Measurements from ENCODE around the gene KLHL7.

Gene KLHL7

GRCh38 chr7:23105644-23106056 lies at the start of gene KLHL7:
Gene KLHL7, plus strand, starts transcription at chr7:23105785. Its CDS starts 242 bp downstream, at chr7:23106027.
- DNase-seq: peak; percentile 97 to 98

- DNase-seq: no peak
Measured at GRCh38 chr7:23058408-23059096, 47.0 kb upstream of the KLHL7 start.

- DNase-seq: no peak
Measured at GRCh38 chr7:23061327-23061726, 44.3 kb upstream of the KLHL7 start.

- DNase-seq: no peak
Measured at GRCh38 chr7:23062452-23062851, 43.1 kb upstream of the KLHL7 start.

GRCh38 chr7:23065974-23066373 lies 39.6 kb upstream of the KLHL7 start:
- no peak for DNase-seq

- no peak for DNase-seq
Measured at GRCh38 chr7:23067271-23067670, 38.3 kb upstream of the KLHL7 start.

GRCh38 chr7:23072048-23072447 lies 33.5 kb upstream of the KLHL7 start:
- DNase-seq: no peak

GRCh38 chr7:23072922-23073321 lies 32.7 kb upstream of the KLHL7 start:
- DNase-seq: no peak

GRCh38 chr7:23074443-23075261 lies 30.9 kb upstream of the KLHL7 start:
- peak; percentile 69 to 86 for DNase-seq

GRCh38 chr7:23075571-23075970 lies 30.0 kb upstream of the KLHL7 start:
- no peak for DNase-seq

GRCh38 chr7:23076772-23077171 lies 28.8 kb upstream of the KLHL7 start:
- DNase-seq: no peak

GRCh38 chr7:23093111-23093510 lies 12.5 kb upstream of the KLHL7 start:
- DNase-seq: no peak

- no peak for DNase-seq
Measured at GRCh38 chr7:23093546-23093945, 12.0 kb upstream of the KLHL7 start.

GRCh38 chr7:23096518-23097290 lies 8.9 kb upstream of the KLHL7 start:
- no peak for DNase-seq

GRCh38 chr7:23098029-23098428 lies 7.6 kb upstream of the KLHL7 start:
- no peak for DNase-seq

- DNase-seq: peak; percentile 63 to 79
Measured at GRCh38 chr7:23098460-23098859, 7.1 kb upstream of the KLHL7 start.

- no peak for DNase-seq
Measured at GRCh38 chr7:23100697-23101096, 4.9 kb upstream of the KLHL7 start.

- DNase-seq: peak in 1 of 2 experiments; percentile 53
Measured at GRCh38 chr7:23105086-23105643, 420 bp upstream of the KLHL7 start.

GRCh38 chr7:23106057-23106822 lies 655 bp downstream of the KLHL7 start:
- DNase-seq: peak; percentile 50 to 57

- no peak for DNase-seq
Measured at GRCh38 chr7:23106823-23107663, 1.5 kb downstream of the KLHL7 start.

- DNase-seq: no peak
Measured at GRCh38 chr7:23107781-23108180, 2.2 kb downstream of the KLHL7 start.
